VCaP (cell line): ENCODE measurements around the gene CXCR3.

Experiments
- H3K27ac ChIP-seq: fragments of 450-650 bp; 2 replicates; pipeline ENCODE4 v1.5.1; 2017
- CTCF ChIP-seq: fragments of 450-650 bp; conservative IDR thresholded peaks from 2 replicates; pipeline ENCODE4 v1.5.1; 2017; ENCODE audit warnings: mild to moderate bottlenecking, moderate library complexity

The CXCR3 gene

GRCh38 chrX:71661919-71662318, 43.6 kb upstream of the CXCR3 start:
- TF ChIP-seq CTCF: no peak

GRCh38 chrX:71660562-71661416, 42.5 kb upstream of the CXCR3 start:
- H3K27ac ChIP-seq: no peak overlapping the region
- TF ChIP-seq CTCF: no peak

More at GRCh38 chrX:71661919-71662318, 43.6 kb upstream of the CXCR3 start:
- H3K27ac ChIP-seq: no peak overlapping the region

GRCh38 chrX:71659959-71660358, 41.6 kb upstream of the CXCR3 start:
- no peak for TF ChIP-seq CTCF
- H3K27ac ChIP-seq: no peak overlapping the region

- TF ChIP-seq CTCF: no peak
- no peak overlapping the region for H3K27ac ChIP-seq
These were observed 41.0 kb upstream of the CXCR3 start for GRCh38 chrX:71659342-71659741.

- H3K27ac ChIP-seq: no peak overlapping the region
- TF ChIP-seq CTCF: no peak
These were observed 39.0 kb upstream of the CXCR3 start for GRCh38 chrX:71657267-71657666.

GRCh38 chrX:71653344-71653743, 35.0 kb upstream of the CXCR3 start:
- no peak for TF ChIP-seq CTCF
- H3K27ac ChIP-seq: no peak overlapping the region

- H3K27ac ChIP-seq: no peak overlapping the region
- TF ChIP-seq CTCF: peak; percentile 73
These were observed 34.1 kb upstream of the CXCR3 start for GRCh38 chrX:71652405-71652804.
